Measurements from ENCODE around the gene SAMD4B.

SAMD4B gene

GRCh38 chr19:39390751-39391437, 48.7 kb downstream of the SAMD4B start, which contains the start of the genes MED29 and PAF1:
Gene MED29 (plus strand): TSS chr19:39391378. CDS start chr19:39391423, 45 bp downstream.
Gene PAF1 (minus strand): TSS chr19:39391106. CDS start chr19:39390864, 242 bp downstream.
- peak; percentile 99 for DNase-seq (ENCODE audit: low read depth)
- no peak for TF ChIP-seq CTCF (IDR thresholded peaks at IDR 0.05; ENCODE audit: low read depth, low read length, missing control alignments)
- H3K4me3 ChIP-seq (ENCODE audit: low read depth, low read length), result peak within 1 kb of the TSS; percentile 96

GRCh38 chr19:39397360-39398296, 55.4 kb downstream of the SAMD4B start:
- TF ChIP-seq CTCF (IDR thresholded peaks at IDR 0.05; ENCODE audit: low read depth, low read length, missing control alignments), result peak; percentile 98
- peak overlapping the region; percentile 15 for H3K4me3 ChIP-seq (ENCODE audit: low read depth, low read length)
- no peak for DNase-seq (ENCODE audit: low read depth)

- peak overlapping the region; percentile 15 for H3K4me3 ChIP-seq (ENCODE audit: low read depth, low read length)
- DNase-seq (ENCODE audit: low read depth), result no peak
- TF ChIP-seq CTCF (IDR thresholded peaks at IDR 0.05; ENCODE audit: low read depth, low read length, missing control alignments), result no peak
Observed at GRCh38 chr19:39398297-39398864, 56.2 kb downstream of the SAMD4B start.

GRCh38 chr19:39399668-39400050, 57.4 kb downstream of the SAMD4B start:
- no peak for TF ChIP-seq CTCF (IDR thresholded peaks at IDR 0.05; ENCODE audit: low read depth, low read length, missing control alignments)
- no peak overlapping the region for H3K4me3 ChIP-seq (ENCODE audit: low read depth, low read length)
- no peak for DNase-seq (ENCODE audit: low read depth)

GRCh38 chr19:39400061-39400460, 57.8 kb downstream of the SAMD4B start:
- no peak for TF ChIP-seq CTCF (IDR thresholded peaks at IDR 0.05; ENCODE audit: low read depth, low read length, missing control alignments)

GRCh38 chr19:39401070-39401548, 58.9 kb downstream of the SAMD4B start:
- DNase-seq (ENCODE audit: low read depth), result no peak
- peak overlapping the region; percentile 6; the same call in 1 of the 2 replicates for H3K4me3 ChIP-seq (ENCODE audit: low read depth, low read length)
- no peak for TF ChIP-seq CTCF (IDR thresholded peaks at IDR 0.05; ENCODE audit: low read depth, low read length, missing control alignments)

More at GRCh38 chr19:39400061-39400460, 57.8 kb downstream of the SAMD4B start:
- DNase-seq (ENCODE audit: low read depth), result no peak
- H3K4me3 ChIP-seq (ENCODE audit: low read depth, low read length), result no peak overlapping the region

Measured in GM12864 (cell line).